NCI-H2196 treated with DMSO at 0.1 percent for 48 hours (cell line): ENCODE results near the gene GNG12.
A peak's percentile ranks its signal among the peaks of the same experiment; 100 is the strongest.

Source experiments
- DNase-seq: peaks from one replicate; lab custom pipeline; 2025; ENCODE audit not compliant: unreplicated experiment; lab: John Stamatoyannopoulos, UW

The GNG12 gene

DNA sequence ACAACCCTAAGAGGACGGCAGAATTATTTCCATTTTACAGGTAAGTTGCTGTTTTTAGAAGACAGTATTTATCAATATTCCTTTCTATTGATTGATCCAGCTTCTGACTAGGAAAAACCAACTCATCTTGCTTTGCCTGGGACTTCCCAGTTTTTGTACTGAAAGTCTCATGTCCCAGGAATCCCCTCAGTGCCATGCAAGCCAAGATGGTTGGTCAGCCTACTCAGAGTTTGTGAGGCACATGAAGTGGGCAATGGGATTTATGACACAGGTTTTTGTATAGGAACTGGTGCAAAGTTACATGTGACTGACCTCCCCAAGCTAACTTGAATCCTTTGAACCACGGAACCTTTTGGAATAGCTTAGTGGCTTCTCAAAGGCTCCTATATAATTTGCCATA is 45.5 kb downstream of the GNG12 start:
- no peak for DNase-seq

DNA sequence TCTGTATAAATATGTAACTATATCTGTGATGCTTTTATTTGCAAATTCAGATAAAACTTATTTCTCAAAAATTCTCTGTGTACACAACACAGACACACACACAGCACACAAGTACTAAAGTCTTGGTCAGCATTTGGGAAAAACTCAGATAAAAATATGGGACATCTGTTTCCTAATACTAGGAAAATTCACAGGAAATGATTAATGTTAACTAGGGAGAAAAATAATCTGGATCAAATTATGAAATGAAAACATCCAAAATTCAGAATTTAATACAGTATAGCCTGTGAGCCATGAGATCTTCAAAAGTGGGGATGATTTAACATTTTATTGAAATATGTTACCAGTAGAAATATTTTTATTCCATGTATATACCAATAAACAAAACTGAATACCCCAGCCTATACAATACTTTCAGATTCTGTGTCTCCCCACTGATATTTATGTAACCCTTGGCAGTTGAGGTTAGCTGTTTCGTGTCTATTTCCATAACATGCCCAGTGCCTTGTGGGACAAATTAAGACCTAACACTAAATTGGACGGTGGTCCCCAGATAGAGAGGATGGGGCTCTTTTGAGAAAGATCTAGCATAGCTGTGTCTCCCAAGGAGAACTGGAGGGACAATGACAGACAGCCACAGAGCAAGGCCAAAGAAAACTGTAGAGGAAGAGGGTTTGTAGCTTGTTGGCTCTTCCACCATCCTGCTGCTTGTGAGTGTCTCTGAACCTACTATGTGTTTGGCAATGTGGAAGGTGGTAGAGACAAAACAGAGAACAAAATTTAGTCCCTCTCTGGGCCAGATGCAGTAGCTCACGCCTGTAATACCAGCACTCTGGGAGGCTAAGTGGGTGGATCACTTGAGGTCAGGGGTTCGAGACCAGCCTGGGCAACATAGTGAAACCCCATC is 47.2 kb downstream of the GNG12 start:
- no peak for DNase-seq

DNA sequence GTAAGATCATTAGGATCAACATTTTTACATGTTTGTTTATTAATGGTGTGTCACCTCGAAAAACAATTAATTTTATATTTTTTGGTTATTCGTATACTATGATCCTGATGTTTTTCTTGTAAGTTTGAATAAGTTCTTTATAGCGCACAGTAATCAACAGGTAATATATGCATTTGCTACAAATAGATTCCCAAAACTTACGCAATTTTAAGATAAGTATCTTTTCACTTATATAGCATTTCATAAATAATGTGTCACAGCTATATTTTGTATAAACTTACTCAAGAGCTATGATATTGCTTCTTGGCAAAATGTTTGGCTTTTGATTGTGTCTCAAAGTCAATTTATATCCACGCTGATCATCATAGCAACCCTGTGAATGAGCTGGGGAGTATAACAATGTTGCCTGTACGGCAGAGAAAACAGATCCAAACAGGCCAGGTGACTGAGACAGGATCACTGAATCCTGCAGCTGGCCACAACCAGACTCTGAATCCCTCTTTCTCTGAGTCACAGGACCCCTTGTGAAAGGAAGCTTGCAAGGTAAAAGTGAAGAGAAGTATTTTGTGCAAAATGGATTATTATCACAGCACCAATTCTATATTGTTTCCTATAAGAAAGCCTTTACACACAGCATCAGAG is 48.6 kb downstream of the GNG12 start:
- DNase-seq: no peak

DNA sequence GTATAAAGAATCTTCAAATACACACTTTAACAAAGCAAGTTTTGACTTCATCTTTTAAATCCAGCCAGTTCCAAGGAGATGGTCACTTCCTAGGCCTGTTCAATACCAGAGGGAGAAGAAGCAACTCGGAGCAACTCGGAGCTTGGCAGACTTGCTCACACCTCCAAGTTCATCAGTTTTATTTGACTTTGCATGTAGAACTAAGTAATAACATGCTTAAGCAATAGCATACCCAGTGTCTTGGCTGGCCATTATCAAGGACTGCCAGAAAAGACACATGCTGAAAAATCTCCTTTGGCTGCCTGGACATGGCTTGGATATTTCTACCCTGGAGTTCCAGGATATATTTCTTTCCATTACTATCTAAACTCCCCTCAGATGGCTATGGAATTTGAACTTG is 52.6 kb downstream of the GNG12 start:
- no peak for DNase-seq

- DNase-seq: no peak
Measured at GRCh38 chr1:67777440-67777839, 55.8 kb downstream of the GNG12 start.

DNA sequence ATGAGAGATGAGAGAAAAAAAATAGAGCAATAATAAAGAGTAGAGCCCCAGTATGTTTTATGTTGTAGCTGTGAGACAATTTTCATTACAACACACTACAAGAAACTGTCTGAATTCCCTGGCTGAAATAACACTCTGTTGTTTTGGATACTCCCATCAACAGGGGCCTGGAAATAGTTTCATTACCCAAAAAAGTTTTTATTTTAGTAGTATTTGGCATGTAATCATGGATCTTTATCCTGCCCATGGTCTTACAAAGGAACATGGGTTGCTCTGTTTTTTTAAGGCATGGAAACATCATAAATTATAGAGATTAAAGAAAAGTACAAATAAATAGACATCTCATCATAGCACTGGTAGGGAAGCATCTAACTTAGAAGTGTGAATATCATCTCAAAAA is 56.3 kb downstream of the GNG12 start:
- DNase-seq: no peak

DNA sequence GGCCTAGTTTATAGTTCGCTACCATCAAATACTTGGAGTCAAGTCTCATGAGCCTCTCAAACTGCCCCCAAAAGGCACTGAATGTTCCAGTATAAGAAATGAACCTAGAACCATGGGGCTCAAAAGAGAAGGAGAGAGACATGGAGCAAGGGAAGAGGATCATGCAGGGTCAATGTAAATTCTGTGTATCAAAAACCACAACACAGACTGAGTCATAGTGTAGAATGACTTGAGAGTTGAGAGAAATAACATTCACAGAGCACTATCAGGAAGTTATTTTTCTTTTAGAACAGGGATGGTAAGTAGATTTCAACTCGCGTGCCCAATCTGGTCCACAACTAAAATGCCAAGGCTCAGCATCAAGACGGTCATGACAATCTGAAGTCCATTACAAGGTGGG is 59.8 kb downstream of the GNG12 start:
- DNase-seq: no peak

DNA sequence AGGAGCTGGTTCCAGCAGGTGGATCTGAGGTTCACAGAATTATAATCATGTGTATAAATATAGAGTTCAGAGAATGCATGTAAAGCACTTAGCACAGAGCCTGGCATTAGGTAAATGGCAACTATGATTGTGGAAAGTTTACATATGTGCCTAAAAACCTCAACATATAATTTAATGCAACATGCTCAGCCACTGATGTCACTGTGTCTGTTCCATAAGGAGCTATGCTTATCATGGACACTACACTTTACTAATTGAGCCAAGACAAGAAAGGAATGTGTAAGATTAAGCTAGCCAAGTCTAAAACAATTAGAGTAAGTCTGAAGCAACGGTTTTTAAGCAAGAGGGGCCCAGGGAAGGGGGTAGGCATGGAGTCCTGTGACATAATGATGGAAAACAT is 61.5 kb downstream of the GNG12 start:
- no peak for DNase-seq

DNA sequence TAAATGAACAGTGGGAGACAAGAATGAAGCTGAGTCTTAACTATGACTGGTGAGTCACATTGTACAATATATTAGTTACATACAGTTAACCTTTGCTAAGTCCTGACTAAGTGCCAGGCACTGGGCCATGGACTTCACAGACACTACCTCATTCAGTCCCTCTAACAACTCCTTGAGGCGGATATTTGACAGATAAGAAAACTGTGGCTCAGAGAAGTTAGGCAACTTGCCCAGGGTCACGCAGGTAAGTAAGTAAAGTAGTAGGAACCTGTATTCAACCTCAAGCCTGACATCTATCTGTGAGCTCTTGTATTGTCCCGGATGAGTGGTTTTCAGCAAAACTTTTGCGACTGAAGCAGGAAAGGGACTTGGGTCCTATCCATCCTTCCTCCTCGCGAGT is 62.1 kb downstream of the GNG12 start:
- no peak for DNase-seq

DNA sequence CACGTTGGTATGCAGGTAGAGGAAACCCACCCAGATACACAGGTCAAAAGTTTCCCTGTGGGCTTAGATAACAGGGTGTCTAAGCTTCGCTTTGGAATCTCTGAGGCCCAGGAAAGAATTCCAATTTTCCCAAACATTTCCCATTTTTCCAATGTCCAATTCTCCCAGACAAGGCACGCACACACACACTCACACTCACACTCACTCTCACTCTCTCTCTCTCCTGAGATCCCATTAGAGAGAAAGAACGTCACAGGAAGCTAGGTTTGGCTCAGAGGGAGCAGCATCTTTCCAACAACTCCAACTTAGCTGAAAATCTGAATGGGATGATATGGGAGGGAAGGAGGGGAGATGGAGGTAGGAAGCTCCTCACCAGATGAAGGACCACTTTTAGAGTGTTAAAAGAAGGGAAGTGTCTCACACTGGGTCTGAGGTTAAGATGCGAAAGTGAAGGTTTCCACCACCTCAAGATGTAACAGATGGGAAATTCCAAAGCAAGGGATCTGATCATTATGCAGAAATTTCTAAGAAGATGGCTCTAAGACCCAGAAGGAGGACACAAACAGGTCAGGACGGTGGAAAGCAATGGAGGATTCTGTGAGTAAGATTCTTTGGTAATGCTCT is 63.5 kb downstream of the GNG12 start:
- no peak for DNase-seq

- DNase-seq: no peak
Measured at GRCh38 chr1:67768480-67768879, 64.8 kb downstream of the GNG12 start.

DNA sequence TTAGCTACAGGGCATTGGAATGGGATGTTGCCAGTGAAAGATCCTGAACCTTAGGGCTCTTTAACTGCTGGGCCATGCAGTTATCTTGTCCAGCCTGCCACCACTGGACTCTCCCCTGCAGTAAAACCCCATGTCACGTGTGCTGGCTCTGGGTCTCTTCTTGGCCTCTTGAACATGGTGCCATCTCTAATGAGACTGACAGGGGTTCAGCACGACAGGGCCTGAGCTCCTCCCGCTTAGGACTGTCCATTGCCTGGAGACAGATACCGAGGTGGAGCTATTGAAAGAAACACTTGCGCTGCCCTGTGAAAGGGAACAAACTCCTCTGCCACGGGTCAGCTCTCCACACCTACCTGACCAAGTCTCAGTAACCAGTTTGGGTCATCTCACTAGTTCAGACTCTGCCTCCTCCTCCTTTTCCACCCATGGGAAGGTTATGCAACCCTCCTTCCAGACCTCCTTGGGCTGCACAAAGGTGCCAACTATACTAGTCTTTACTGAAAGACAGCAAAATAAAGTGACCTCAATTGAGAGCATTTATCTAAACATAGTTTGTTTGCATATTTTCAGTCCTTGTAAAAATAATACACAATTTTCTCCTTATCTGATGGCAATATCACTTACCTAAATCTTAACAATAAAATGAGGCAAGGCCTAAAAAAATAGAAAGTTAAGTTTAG is 66.0 kb downstream of the GNG12 start:
- DNase-seq: no peak

DNA sequence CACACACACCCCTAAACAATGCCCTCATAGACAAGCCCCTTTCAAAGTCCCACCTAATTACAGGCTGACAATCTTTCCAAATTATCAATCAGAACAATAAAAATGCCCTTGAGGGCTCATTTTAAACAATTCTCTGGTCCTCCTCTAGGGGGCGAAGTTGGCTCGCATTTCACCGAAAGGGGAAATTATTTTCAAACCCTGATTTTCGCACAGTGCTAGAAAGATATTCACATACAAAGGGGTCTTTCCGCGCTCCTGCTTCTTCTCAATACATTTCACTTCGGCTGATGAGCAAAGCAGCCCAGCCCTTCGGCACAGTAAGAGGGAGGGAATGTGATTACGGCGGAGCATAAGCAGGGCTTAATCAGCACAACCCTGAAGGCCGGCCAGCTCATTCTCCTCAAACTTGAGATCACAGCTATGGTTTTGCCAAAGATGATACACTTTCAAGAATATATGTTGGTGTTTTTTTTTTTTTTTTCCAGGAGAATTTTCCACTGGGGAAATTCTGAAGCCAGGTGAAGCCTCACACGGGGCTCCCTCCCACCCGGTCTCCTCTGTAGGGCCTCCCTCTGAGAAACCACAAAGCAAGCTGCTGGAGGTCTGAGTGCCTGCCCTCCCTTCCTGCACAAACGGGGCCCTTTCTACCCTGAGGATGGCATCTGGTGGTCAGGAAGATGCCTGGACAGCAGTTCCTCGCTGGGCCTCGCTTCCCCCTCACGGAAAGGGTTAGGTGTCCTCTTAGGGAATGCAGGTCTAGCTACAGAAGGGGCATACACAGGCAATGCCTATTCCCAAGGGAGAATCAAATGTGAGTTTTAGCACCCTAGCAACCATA is 66.9 kb downstream of the GNG12 start:
- peak; percentile 37 for DNase-seq

- no peak for DNase-seq
Measured at GRCh38 chr1:67764633-67765032, 68.6 kb downstream of the GNG12 start.

- DNase-seq: no peak
Measured at GRCh38 chr1:67761730-67762129, 71.5 kb downstream of the GNG12 start.

GRCh38 chr1:67761091-67761490 is 72.2 kb downstream of the GNG12 start:
- no peak for DNase-seq

DNA sequence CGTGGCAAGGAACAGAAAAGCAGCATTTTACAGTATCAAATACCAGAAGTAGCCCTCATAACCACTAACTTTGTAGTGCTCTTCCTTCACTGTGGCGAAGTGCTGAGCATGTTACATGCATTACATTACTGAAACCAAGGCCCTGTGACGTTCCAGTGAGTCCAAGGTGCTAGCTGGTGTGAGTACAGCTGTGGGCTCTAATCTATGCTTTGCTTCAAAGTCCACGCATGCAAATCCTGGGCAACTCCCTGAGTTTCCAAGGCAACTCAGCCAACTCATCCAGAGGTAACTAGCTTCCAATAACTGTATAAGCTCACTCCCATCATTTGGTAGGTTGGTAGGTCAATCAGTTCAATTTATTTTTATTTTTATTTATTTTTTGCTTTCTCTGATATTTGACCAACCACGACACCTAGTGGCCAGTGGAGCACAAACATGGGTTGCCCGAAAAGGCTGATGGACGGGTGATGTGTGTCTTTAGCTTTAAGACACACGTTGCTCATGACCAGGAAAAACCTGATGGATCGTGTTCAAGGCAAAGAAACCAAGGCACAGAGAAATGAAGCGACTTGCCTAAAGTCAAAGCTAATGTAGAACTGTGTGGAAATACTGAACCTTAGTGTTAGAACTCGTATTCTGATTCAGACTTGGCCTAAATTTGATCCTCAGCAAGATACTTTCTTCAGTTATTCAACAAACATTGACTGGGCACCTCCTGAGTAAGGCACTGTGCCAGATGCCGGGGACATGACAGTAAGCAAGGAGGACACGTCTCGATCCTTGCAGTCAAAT is 73.0 kb downstream of the GNG12 start:
- peak; percentile 33 for DNase-seq

GRCh38 chr1:67759692-67760029 is 73.6 kb downstream of the GNG12 start:
- no peak for DNase-seq

DNA sequence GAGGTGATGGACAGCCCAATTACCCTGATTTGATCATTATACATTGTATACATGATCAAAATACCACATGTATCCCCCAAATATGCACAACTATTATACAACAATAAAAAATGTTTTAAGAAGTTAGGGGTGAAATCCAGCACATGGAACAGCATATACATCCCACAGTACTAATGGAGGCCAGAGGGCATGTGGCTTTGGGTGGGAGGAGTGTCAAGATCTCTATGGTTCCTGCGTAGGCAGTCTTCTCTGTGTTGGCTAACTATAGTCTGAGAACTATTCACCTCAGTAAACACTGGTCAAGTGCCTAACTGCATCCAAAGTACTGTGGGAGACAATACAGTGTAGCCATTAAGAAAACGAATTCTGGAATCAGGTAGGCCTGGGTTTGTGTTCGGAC is 74.2 kb downstream of the GNG12 start:
- no peak for DNase-seq

DNA sequence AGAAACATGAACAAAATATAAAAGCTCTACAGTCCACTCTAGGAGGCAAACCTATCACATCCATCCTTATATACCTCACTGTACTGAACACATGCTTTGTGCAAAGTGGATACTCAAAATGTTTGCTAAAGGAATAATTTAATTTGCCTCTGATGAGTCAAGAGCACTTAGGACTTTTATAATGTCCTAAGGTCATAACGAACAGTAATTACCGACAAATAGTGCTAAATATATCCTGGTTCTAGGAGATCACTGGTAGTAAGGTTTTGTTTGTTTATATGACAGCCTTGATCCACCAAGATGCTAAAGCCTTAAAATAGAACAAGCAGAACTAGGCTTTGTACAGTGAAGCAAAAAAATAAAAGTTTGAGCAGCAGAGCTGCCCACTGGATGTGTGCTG is 77.6 kb downstream of the GNG12 start:
- peak; percentile 32 for DNase-seq
